Choroid plexus epithelial cell (primary cell): Measurements from ENCODE around the gene PADI3.

Experiments
- DNase-seq: peaks from one replicate; pipeline ENCODE4 v3.0.0-alpha.2; 2010; ENCODE audit warnings: low read depth
- H3K4me3 ChIP-seq: 2 replicates; pipeline ENCODE4 v1.5.1; 2011; ENCODE audit warnings: low read depth, mild to moderate bottlenecking, control low read depth, low read length, moderate library complexity
- TF ChIP-seq, protein P1 (sequence below): conservative IDR thresholded peaks from 2 replicates; pipeline ENCODE4 v1.5.1; 2011; ENCODE audit warnings: low read depth, mild to moderate bottlenecking, control low read depth, inconsistent platforms, low read length, moderate library complexity

PADI3 gene

DNA sequence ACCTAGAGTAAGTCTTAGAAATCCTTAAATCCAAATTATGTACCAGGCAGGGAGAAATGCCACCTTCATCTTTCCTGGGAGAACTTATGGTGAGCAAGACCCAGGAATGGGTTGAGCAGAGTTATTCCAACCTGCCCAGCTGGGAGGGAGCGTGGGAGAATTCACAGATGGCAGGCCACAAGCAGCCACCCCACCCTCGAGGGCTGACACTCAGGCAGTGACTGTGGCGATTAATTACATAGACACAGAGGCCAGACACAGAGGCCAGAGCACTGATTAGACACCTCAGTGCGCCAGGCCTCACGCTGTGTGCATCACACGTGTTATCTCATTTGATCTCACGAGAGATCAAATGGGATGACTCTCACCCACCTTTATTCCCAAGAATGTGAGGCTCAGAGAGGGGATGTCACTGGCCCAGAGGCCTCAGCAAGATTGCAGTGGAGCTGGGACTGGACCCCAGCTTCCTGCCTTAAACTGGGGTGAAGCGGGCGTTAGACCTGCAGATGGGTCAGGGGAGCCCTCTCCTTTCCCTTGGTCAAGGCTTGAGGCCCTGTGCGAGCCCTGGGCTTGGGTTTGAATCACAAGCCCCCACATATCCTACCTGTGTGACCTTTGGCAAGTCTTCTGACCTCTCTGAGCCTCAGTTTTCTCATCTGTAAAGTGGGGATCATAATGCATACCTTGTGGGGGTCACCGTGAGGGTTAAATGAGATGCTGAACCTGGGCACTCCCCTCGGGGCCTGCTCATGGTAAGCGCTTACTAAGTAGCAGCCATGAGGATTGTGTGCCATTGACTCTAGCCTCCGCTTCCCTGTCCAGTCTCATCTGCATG lies 30.3 kb downstream of the PADI3 start:
- TF ChIP-seq, protein P1, sequence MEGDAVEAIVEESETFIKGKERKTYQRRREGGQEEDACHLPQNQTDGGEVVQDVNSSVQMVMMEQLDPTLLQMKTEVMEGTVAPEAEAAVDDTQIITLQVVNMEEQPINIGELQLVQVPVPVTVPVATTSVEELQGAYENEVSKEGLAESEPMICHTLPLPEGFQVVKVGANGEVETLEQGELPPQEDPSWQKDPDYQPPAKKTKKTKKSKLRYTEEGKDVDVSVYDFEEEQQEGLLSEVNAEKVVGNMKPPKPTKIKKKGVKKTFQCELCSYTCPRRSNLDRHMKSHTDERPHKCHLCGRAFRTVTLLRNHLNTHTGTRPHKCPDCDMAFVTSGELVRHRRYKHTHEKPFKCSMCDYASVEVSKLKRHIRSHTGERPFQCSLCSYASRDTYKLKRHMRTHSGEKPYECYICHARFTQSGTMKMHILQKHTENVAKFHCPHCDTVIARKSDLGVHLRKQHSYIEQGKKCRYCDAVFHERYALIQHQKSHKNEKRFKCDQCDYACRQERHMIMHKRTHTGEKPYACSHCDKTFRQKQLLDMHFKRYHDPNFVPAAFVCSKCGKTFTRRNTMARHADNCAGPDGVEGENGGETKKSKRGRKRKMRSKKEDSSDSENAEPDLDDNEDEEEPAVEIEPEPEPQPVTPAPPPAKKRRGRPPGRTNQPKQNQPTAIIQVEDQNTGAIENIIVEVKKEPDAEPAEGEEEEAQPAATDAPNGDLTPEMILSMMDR: no peak
- H3K4me3 ChIP-seq: no peak overlapping the region
- no peak for DNase-seq

DNA sequence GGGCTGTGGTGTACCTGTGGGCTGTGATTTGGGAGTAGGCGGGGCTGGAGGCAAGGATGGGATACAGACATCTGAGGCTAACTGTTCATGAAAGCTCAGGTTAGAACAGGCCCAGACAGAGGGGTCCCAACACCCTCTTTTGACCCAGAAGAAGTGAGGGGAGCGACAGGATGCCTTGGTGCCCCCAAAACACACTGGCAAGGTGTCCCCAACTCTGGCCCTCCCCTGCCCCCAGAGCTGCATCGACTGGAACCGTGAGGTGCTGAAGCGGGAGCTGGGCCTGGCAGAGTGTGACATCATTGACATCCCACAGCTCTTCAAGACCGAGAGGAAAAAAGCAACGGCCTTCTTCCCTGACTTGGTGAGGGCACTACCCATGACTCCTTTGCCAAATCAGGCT lies 31.5 kb downstream of the PADI3 start:
- no peak for DNase-seq
- no peak overlapping the region for H3K4me3 ChIP-seq
- TF ChIP-seq, protein P1: no peak

DNA sequence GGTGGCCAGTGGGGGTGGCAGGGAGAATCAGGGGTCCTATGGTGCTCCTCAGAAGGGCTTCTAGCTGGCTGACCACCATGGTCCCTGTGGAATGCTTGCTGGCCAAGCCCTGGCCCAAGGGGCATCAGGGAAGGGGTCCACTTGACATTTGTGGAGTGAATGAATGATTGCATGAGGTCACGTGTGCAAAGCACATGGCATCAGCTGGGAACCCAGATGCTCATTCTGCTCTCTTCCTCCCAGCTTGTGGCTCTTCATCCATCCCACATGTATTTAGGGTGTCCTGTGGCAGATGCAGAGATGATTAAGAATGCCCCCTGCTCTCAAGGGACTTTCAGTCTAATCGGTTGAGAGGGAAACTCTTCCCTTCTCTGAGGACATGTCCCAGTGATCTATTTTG lies 32.0 kb downstream of the PADI3 start:
- H3K4me3 ChIP-seq: no peak overlapping the region
- TF ChIP-seq, protein P1: no peak
- no peak for DNase-seq

DNA sequence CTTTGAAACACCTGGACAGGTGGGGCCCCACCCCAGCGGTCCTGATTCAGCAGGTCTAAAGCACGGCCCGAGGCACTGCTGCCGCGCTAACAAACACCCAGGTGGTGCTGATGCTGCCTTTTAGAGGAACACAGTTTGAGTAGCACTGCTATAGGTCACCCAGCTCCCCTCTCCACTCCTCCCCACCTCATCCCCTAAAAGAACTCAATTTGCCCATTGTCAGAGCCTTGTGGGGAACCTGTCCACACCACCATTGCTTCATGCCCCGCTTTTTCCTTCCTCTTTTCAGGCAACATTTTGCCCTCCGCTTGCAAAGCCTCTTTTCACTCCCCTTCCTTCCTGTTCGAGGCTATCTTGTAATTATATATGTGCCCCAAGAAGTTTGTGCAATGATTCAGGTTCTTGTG lies 32.9 kb downstream of the PADI3 start:
- TF ChIP-seq, protein P1: no peak
- no peak for DNase-seq
- no peak overlapping the region for H3K4me3 ChIP-seq

DNA sequence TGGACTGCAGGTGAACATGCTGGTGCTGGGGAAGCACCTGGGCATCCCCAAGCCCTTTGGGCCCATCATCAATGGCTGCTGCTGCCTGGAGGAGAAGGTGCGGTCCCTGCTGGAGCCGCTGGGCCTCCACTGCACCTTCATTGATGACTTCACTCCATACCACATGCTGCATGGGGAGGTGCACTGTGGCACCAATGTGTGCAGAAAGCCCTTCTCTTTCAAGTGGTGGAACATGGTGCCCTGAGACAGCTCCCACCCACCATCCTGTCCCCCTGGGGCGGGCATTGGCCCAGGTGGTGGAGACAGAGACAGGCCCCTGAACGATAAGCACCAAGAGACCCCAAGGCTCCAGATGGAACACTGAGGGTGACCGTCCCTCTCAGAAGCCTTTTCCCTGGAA lies 33.9 kb downstream of the PADI3 start:
- TF ChIP-seq, protein P1: no peak
- no peak overlapping the region for H3K4me3 ChIP-seq
- no peak for DNase-seq

DNA sequence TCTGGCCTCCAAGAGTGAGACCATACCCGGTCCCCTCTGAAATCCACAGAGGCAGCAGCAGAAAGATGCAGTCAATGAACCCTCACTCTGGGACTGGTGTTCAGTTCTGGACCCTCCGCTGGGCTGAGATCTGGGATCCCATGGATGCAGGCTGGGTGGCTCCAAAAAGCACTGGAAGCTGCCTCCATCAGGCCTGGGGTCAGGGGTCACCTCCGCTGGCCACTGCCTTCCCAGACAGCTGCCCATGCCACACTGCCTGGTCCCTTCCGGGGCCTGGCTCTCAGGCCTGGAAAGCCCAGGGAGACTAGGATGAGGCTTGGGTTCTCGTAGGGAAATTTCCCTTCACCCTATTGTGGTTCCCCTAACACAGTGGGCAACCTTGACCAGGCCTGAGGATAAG lies 37.7 kb downstream of the PADI3 start:
- TF ChIP-seq, protein P1: no peak
- no peak for DNase-seq
- no peak overlapping the region for H3K4me3 ChIP-seq

DNA sequence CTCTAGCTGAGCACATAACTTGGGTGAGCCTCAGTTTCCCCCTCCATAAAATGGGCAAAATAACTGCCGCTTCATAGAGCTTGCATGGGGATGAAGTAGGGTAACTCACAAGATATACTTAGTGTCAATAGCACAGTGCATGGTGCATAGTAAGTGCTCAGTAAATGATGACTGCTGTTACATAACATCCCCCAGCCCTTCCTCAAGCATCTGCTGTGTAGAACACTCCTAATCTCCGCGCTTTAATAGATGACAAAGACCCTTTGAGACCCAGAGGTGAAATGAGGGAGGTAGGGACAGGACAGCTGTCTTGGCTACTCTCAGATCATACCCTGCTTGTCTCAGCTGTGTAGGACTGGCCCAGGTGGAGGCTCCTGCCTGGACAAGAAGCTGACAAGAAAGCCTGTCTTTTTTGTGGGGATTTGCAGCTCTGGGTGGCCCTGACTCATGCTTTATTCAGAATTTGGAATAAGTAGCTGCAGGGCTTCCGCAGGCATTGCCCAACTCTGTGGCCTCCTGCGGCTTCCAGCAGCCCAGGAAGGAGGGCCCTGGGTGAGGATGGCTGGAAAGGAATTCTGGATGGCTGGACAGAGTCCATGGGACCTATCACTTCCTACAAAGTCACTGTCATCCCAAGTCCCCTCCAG lies 38.4 kb downstream of the PADI3 start:
- peak; percentile 75 for DNase-seq
- H3K4me3 ChIP-seq: no peak overlapping the region
- TF ChIP-seq, protein P1: no peak
